ENCODE data around the gene TEX9. TPM values are rescaled to one million over a fixed set of nuclear protein-coding genes. Genes with fewer than 3 reads are reported as not detected.
A peak's percentile ranks its signal among the peaks of the same experiment; 100 is the strongest.
"Not testable (repeated sequence)": the region's sequence is repeated elsewhere in the genome, so short reads cannot be mapped to it uniquely, and the experiment has no call there.

The TEX9 gene
- total RNA-seq = 12.2 TPM

DNA sequence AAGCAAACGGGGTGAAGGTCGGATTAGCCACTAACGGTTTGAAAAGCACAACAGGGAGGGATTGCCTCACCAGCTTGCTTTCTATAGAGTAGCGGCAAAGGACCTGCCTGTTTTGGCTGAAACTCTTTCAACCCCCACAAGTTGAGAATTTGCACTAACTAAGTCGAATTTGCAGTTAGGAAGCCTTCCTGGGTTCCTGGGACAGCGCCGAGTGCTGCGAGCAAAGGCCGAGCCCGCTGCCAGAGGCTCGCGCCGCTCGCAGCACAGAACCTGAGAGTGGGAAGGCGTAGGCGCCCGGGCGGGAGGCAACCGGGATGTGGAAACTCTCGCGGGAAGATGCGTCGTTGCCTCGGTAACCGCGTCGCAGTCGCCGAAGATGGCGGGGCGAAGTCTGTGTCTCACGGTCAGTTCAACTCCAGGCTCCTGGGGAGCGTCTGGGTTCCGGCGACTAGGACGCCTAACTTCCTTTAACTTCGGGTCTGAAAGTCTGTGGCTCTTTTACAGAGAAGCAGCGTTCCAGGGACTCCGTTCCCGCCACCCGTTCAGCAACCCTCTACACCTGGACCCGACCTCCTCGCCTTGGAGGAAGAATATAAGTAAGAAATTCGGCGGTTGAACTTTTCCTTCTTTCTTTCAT is at the start of gene TEX9:
Gene TEX9, plus strand, starts transcription at position 352 of the 637 bp plus-strand sequence. Its CDS starts 25 bp downstream, at position 377.
- peak; percentile 67 for DNase-seq

DNA sequence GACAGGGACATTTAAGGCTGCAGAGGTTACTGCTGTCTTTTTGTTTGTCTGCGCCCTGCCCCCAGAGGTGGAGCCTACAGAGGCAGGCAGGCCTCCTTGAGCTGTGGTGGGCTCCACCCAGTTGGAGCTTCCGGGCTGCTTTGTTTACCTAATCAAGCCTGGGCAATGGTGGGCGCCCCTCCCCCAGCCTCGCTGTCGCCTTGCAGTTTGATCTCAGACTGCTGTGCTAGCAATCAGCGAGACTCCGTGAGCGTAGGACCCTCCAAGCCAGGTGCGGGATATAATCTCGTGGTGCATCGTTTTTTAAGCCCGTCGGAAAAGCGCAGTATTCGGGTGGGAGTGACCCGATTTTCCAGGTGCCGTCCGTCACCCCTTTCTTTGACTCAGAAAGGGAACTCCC is 48.7 kb upstream of the TEX9 start:
- DNase-seq = not testable (repeated sequence)

DNA sequence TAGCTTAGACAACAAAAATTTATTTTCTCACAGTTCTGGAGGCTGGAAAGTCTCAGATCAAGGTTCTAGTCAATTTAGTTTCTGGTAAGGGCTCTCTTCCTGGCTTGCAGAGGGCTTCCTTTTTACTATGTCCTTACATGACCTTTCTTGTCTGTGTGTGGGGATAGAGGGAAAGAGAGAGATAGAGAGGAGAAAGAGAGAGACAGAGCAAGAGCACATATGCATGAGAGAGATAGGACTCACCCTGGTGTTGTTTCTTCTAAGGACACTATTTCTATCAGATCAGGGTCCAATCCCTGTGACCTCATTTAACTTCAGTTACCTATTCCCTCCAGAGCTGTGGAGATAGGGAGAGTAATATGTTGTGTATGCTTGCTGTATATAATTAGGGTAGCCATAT is 44.9 kb upstream of the TEX9 start:
- no peak for DNase-seq

DNA sequence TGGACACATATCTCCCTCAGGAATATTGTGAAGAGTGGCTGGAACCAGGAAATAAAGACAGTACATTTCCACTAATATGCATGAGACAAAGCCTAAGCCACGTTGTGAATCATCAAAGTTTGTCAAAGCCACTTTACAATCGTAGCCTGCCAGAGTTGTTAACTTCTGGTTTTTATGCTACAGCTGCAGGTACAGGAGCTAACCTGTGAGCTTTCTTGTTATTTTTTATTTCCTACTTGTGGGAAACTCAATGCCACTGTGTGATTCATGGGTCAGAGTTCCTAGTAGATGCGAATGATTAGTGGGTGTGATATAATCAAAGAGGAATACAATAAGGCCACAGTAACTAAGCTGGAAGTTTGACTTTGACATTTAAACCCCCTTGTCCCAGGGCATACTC is 44.4 kb upstream of the TEX9 start:
- no peak for DNase-seq

DNA sequence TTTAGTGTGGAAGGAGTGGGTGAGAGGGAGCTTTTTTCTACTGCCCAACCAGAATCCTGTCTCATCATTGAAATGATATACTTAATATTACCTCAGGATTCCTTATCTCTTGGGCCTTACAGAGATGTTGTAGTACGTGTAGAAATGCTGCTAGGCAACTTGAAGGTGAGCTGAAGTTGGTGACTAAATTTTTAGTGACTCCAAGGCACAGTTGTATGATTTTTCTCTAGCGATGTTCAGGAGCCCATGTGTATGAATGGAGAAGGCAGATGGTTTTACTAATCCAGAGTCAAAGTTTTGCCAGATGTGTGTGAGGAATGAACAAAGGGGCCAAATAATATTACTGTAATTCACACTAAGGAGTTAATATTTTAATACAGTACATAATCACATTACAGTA is 42.8 kb upstream of the TEX9 start:
- DNase-seq = no peak

DNA sequence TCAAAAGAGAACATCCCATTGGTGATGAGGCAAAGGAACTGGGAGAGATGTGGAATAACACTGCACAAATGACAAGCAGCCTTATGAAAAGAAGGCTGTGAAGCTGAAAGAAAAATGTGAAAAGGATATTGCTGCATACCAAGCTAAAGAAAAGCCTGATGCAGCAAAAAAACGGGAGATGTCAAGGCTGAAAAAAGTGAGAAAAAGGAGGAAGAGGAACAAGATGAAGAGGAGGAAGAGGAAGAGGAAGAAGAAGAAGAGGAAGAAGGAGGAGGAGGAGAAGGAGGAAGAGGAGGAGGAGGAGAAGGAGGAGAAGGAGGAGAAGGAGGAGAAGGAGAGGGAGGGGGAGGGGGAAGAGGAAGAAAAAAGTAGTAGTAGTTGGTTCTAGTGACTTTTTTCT is 41.8 kb upstream of the TEX9 start:
- DNase-seq = no peak

DNA sequence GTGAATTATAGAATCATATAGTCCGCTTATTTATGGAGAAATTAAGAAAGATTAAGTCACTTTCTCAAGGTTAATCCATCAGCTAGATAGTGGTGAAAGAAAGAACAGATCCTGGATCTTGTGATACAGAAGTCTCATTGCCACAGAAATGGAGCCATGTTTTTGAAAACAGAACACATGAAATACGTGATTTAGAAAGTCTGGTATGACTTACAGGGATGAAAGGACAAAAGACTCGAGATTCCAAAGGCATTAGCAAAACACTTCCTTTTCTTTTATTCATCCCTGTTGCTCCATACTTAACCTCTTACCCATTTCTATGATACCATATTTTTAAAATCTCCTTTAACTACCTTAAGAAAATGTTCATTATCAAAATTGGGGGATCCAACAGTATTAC is 40.0 kb upstream of the TEX9 start:
- no peak for DNase-seq

DNA sequence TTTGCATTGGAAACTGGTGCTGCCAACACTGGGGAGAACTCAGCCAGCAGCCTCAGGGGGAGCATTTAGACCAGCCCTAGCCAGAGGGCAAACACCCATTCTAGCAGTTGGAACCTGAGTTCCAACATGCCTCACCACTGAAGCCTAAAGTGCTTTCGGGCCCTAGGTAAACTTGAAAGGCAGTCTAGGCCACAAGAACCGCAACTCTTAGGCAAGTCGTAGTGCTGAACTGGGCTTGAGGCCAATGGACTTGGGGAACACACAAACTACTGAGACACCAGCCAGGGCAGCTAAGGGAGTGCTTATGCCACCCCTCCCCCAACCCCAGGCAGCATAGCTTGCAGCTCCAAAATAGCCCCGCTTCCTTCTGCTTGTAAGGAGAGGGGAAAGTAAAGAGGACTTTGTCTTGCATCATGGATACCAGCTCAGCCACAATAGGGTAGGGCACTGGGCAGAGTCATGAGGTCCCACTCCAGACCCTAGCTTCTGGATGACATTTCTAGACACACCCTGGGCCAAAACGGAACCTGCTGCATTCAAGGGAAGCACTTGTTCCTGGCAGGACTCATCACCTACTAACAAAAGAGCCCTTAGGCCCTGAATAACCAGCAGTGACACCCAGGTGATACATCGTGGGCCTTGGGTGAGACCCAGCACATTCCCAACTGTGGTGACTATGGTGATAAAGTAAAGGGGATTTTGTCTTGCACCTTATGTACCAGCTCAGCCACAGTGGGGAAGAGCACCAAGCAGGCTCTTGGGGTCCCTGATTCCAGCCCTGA is 37.3 kb upstream of the TEX9 start:
- no peak for DNase-seq

DNA sequence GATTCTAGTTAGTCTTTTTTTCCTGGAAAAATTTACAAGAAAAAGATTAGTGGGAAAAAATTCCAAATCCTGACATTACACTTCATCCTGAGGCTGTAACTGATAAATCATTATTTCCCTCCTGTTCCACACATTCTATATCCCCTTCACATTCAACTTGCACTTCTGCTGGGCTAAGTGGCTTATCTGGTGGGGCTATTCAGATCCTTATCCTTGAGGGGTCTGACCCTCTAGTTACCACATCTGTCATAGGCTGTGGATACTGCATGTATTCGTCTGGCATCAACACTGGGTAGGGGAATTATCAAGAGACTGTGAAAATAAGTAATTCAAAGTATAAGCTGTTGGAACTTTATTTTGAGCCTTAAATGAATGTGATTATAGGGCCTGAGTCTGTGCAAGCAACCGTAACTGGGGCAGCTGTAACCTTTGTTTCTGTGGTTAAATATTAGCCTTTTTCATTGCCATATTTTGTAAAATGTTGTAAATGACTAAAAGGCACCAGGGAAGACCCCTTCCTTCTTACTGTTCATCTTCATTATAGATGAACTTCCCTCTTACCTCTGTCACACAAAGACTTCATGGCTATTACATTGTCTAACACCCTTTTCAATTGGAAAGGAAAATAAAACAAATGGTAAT is 28.0 kb upstream of the TEX9 start:
- DNase-seq = no peak

DNA sequence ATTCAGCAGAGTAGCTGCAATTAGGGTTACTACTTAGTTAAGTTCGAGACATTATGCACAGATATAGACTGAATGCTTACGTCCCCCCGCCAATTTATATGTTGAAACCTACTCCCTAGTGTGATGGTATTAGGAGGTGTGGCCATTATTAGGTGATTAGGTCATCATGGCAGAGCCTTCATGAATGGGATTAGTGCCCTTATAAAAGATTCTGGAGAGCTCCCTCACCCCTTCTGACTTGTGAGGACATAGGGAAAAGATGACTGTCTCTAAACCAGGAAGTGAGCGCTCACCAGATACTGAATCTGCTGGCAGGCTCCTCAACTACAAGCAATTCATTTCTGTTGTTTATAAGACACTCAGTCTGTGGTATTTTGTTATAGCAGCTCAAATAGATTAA is 25.6 kb upstream of the TEX9 start:
- no peak for DNase-seq

DNA sequence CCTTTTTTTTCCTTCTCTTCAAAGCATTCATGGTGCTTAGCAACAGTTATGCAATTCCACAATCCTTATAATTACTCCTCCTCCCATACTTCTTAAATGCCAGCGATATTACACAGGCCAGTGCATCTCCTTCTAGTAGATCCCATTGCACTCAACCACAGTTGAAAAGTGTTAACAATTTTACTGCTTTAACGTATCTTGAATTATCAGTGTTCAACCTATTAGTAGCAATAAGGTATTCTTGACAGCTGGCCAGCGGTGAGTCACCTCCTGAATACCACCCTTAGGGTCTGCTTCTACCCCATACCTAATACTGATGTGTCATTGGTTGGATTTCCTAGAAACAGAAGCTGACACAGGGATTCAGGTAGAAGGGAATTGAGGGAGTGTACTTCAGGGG is 24.0 kb upstream of the TEX9 start:
- no peak for DNase-seq

DNA sequence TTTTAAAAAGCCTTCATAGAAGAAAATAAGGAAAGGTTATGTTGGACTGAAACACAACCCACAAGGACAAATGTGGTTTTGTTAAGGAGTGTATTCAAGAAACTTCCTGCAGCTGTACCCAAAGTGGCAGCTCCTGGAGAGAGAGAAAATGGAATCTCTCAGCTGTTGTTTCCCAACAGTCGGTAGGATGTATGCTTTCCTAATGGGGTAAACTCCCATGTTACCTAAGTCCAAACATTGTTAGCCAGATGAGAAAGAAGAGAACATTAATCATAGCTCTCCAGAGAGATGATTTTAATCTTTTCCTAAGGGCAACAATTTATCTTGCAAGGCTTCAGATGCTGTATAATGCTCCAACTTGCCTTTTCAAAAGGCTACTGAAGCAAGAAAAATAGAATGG is 22.6 kb upstream of the TEX9 start:
- DNase-seq = no peak

DNA sequence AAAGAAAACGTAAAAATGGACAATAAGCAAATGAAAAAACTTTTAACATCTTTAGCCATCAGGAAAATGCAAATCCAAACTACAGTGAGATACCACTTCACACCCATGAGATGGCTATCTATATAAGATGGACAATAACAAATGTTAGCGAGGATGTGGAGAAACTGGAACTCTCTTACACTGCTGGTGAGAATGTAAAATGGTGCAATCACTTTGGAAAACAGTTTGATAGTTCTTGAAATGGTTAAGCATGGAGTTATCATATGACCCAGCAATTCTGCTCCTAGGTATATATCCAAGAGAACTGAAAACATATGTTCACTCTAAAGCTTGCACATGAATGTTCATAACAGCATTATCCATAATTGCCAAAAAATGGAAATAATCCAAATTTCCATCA is 21.3 kb upstream of the TEX9 start:
- no peak for DNase-seq

DNA sequence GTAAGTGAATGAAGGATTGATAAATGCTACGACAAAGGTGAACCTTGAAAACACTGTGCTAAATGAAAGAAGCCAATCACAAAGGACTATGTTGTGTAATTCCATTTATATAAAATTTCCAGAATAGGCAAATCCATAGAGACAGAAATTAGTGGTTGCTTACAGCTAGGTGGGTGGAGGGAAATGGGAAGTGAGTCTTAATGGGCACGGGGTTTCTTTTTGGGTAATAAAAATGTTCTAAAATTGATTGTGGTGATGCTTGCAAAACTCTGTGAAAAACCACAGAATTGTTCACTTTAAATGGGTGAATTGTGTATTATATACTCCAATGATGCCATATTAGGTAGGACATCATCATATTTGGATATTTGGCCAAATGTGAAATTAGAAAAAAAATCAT is 20.9 kb upstream of the TEX9 start:
- no peak for DNase-seq

DNA sequence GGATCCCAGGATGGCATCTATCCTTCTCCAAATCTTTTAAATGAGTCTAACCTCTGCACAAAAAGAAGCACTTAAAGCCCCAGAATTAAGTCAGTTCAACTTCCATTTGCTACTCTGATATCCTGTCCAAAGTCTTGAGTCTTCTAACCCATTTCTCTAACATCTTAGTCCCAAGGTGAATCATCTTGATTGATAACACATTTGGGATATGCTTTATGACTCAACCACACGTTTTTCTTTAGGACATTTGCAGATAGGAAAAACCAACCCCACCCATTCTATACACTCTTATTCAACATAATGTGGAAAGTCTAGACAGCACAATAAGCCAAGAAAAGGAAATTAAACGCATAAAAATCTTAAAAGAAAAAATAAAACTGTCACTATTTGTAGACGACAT is 18.8 kb upstream of the TEX9 start:
- no peak for DNase-seq

DNA sequence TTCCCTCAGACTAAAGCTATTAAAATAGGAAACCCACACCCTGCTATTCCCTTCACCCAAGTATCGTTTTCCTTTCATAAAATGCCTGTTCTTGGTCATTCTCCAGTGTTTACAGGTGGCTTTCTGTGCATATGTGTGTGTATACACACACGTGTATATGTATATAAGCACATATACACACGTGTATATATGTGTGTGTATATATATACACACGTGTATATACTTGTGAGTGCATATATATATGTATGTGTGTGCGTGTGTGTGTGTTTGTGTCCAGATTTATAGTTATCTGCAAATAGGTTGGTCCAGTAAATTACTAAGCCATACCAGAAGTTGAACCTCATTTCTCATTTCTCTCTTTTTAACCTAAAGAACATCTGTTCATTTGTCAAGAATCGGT is 15.7 kb upstream of the TEX9 start:
- DNase-seq = no peak

DNA sequence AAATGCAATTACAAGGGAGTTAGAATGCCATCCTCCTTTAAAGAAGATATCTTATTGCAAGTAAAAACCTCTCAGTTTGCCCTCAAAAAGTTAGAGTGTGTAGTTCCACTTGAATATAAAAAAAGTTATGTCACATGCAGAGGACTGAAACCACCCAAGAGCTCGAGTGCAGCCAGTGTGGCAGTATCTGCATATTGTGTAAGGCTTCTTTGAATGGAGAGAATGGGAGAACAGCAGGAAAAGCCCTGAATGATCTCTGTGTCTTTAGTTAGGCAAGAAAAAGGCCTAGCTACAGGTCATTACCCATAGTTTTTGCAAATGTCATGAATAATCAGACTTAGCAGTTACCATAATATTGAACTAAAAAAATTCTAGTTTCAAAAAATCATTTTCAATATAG is 13.9 kb upstream of the TEX9 start:
- no peak for DNase-seq

DNA sequence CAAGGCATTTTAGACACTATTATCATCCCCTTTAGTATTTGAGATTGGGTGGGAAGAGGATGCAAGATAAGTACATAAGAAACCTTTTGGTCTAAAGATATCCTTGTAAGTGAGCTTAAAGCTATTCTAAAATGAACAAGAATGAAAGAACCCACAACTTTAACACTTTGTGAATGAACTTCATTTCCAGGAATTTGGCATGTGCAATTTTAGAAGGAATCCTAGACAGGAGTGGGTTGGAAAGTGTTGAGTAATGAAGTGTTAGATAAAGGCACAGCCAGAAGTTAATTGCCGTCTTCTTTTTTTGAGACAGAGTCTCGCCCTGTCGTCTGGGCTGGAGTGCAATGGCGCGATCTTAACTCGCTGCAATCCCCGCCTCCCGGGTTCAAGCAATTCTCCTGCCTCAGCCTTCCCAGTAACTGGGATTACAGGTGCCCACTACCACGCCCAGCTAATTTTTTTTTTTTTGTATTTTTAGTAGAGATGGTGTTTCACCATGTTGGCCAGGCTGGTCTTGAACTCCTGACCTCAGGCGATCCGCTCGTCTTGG is 13.2 kb upstream of the TEX9 start:
- DNase-seq = no peak

DNA sequence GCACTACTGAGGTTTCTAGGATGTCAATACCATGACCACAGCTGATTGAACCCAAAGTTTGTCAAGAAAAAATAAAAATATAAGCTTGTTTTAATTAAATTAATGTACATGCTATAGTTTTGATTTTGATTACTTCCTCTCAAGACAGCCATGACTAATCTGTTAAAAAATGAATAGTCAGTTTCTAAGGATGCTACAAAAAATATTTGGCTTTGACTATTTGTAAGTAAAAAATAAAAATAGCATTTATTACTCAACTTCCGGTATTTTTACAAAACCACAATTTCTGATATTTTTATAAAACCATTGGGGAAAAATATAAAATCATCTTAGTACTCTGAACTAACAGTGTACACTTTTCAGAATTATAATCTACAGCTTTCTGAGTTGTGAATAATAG is 12.1 kb upstream of the TEX9 start:
- no peak for DNase-seq

DNA sequence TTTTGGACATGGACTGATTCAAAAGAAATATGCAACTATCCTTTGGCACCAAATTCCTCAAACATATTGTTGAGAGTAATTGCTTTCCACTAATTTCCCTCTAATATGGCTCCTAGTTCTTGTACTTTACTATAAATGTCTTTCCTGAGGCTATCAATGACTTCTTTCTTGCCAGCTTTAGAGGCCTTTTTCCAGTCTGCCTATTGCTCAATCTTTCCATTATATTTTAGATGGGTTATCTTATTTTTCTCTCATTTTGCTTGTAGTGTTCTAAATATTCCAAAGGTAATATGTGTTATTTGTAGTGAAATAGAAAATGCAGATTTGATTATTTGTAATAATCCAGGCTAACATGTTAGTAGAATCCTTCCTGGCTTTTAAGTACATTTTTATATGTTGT is 11.5 kb upstream of the TEX9 start:
- no peak for DNase-seq

DNA sequence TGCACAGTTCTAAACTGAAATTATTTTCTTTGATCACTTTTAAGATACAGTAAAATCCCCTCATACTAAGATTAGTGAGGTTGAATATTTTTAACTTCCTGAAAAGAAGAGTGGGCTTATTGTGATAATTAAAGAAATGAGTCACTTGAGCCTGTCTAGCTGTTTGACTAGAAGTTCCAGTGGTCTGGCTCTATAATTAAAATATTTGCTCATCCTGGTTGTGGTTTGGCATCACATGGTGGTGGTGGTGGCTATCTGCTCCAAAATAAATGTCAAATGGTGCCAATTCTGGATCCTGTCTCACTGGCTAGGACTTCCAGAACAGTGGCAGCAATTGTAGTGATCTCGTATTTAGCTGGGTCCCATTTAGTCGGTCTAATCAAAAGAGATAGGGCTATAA is 8.6 kb upstream of the TEX9 start:
- no peak for DNase-seq

DNA sequence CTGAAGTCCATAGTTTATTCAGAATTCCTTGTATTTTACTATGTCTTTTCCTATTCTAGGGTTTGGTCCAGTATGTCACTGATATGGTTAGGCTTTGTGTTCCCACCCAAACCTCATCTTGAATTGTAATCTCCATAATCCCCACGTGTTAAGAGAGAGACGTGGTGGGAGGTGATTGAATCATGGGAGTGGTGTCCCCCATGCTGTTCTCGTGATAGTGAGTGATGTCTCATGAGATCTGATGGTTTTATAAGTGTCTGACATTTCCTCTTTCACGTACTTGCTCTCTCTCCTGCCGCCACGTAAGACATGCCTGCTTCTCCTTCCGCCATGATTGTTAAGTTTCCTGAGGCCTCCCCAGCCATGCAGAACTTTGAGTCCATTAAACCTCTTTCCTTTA is 6.6 kb upstream of the TEX9 start:
- no peak for DNase-seq

DNA sequence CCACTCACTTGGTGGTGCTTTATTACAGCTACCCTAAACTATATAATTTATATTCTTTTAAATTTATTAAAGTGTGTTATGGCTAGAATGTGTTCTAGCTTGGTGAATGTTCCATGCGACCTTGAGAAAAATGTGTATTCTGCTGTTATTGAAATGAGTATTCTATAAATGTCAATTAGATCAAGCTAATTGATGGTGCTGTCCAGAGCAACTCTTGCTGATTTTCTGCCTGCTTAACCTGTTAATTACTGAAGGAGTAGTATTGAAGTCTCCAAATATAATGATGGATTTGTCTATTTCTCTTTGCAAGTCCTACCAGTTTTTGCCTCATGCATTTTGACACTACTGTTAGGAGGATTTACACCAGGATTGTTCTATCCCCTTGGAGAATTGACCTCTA is 3.2 kb upstream of the TEX9 start:
- DNase-seq = no peak

DNA sequence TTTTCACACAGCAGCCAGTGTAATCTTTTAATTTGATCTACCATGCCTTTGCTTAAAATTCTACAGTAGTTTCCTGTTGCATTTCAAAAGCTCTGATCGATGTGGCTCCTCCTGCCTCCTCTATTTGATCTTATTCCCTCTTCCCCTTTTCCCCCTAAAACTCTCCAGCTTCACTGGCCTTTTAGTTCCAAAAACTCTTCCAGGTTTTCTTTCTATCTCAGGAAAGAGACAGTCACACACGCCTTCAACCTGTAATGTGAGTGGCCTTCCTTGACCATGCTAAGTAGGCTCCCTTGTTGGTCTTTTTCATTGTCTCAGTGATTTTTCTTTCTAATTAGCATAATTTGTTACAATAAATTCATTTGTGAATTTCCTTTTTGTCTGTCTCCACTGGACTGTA is 985 bp downstream of the TEX9 start:
- no peak for DNase-seq

Data from skin of body (tissue), 2 donors.